Ramos (cell line): ENCODE measurements around the gene PHF13.

ENCODE experiments used
- in situ Hi-C: fragments of 300-500 bp; cut with MboI; formaldehyde crosslinking; loops from one replicate; pipeline ENCODE4 v1.14.3; 2022; ENCODE audit warnings: low sequenced_read_pairs; ENCODE audit not compliant: unreplicated experiment

The PHF13 gene

GRCh38 chr1:6601049-6601922 lies 12.2 kb upstream of the PHF13 start:
- in situ Hi-C loops: no loop called here

GRCh38 chr1:6601923-6602668 lies 11.4 kb upstream of the PHF13 start:
- in situ Hi-C loops: no loop called here

GRCh38 chr1:6602669-6603237 lies 10.8 kb upstream of the PHF13 start, which contains the start of gene KLHL21:
TSS of gene KLHL21 (minus strand) at chr1:6602869. CDS start at chr1:6602817, 52 bp downstream.
- in situ Hi-C loops: no loop called here

- in situ Hi-C loops: no loop called here
Measured at GRCh38 chr1:6603238-6603914, 10.2 kb upstream of the PHF13 start.

- in situ Hi-C loops: no loop called here
Measured at GRCh38 chr1:6603915-6604558, 9.5 kb upstream of the PHF13 start.

- in situ Hi-C loops: no loop called here
Measured at GRCh38 chr1:6612641-6613360, 730 bp upstream of the PHF13 start.

GRCh38 chr1:6614019-6614928 lies 743 bp downstream of the PHF13 start:
- in situ Hi-C loops: no loop called here

GRCh38 chr1:6614929-6615785 lies 1.6 kb downstream of the PHF13 start:
- in situ Hi-C loops: no loop called here

- in situ Hi-C loops: no loop called here
Measured at GRCh38 chr1:6619045-6619444, 5.5 kb downstream of the PHF13 start.

GRCh38 chr1:6621429-6622391 lies 8.2 kb downstream of the PHF13 start:
- in situ Hi-C loops: no loop called here

GRCh38 chr1:6622396-6623152 lies 9.0 kb downstream of the PHF13 start:
- in situ Hi-C loops: no loop called here

- in situ Hi-C loops: no loop called here
Measured at GRCh38 chr1:6623269-6623965, 9.9 kb downstream of the PHF13 start.

GRCh38 chr1:6624710-6625583 lies 11.4 kb downstream of the PHF13 start, which contains the start of gene THAP3:
TSS of gene THAP3 (plus strand) at chr1:6624868. CDS start at chr1:6625219, 351 bp downstream.
- in situ Hi-C loops: loop anchor here (25.0 kb wide), 1 partner anchor 138 kb away; the partner anchor contains the start of gene PLEKHG5
